Measurements from ENCODE around the gene UCMA.
A peak's percentile ranks its signal among the peaks of the same experiment; 100 is the strongest.
"Not testable (repeated sequence)": the region's sequence is repeated elsewhere in the genome, so short reads cannot be mapped to it uniquely, and the experiment has no call there.

UCMA gene, protein sequence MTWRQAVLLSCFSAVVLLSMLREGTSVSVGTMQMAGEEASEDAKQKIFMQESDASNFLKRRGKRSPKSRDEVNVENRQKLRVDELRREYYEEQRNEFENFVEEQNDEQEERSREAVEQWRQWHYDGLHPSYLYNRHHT

DNA sequence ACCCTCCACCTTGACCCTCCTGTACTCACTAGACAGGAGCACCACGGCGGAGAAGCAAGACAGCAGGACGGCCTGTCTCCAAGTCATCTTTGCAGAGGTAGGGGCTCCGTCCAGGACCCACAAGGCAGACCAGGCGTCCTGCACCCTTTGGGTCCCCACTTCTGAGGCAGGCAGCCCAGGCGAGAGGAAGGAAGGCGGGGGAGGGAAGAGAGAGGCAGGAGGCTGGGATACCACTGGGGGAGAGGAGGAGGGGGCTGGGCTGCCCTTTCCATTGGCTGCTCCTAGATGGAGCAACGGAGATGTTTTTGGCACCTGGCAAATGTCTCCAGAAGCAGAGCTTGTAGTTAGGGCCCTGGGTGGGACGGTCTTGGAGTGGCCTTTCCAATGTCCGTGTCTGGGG lies at the start of gene UCMA:
Gene UCMA (minus strand): TSS at position 203 of the 400 bp plus-strand sequence. CDS start 116 bp downstream, at position 87.
- no peak within 1 kb of the TSS for H3K4me3 ChIP-seq (ENCODE audit: low read depth, low read length)
- DNase-seq (ENCODE audit: low read depth): no peak

DNA sequence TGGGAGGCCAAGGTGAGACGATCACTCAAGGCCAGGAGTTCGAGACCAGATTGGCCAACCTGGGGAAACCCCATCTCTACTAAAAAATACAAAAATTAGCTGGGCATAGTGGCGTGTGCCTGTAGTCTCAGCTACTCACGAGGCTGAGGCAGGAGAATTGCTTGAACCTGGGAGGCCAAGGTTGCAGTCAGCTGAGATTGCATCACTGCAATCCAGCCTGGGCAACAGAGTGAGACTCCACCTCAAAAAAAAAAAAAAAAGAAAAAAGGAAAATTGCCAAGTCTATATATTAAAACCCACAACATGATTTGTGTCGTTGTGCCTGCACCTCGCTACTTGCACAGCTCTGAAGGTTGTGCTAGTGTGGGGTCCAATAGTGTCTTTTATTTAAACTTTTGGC lies 48.2 kb upstream of the UCMA start:
- not testable (repeated sequence) for H3K4me3 ChIP-seq (ENCODE audit: low read depth, low read length); DNase-seq (ENCODE audit: low read depth)

DNA sequence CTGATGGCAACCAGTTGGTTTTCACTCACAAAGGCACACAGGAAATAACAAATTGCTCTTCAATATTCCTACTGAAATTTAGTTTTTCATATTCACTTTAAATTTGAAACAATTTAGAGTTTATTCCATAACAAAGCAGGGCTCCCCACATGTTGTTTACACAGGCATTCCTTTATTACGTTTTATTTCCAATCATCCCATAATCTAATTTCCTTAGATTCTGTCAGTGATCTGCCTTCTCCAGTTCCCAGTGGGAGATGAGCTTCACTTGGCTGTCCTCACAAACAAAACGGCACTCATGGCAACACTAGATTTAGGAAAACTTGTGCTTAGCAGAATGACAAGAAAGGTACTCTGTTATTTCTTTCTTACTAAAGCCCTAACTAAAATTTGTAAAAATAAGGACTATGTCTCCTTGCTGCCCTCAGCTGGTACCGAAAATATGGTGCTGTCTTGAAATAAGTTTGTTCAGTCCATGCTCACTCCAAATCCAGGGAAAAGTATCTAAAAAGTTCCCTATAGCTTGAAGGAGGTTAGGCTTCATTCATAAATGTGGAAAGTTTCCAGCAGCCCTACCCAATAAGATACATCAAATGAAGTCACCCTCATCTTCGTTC lies 42.7 kb upstream of the UCMA start:
- no peak overlapping the region for H3K4me3 ChIP-seq (ENCODE audit: low read depth, low read length)
- DNase-seq (ENCODE audit: low read depth): no peak

DNA sequence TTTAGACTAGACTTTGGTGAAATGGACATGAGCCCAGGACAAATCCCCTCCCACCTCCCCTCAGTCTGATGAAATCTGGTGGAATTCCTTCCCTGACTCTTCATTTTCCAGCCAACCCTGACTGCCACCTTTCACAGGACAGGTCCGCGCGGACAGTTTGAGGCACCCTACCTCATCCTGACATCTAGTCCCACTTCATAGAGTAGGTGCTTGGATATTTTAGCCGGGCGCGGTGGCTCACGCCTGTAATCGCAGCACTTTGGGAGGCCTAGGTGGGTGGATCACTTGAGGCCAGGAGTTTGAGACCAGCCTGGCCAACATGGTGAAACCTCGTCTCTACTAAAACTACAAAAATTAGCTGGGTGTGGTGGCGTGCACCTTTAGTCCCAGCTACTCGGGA lies 42.0 kb upstream of the UCMA start:
- DNase-seq (ENCODE audit: low read depth); H3K4me3 ChIP-seq (ENCODE audit: low read depth, low read length): not testable (repeated sequence)

DNA sequence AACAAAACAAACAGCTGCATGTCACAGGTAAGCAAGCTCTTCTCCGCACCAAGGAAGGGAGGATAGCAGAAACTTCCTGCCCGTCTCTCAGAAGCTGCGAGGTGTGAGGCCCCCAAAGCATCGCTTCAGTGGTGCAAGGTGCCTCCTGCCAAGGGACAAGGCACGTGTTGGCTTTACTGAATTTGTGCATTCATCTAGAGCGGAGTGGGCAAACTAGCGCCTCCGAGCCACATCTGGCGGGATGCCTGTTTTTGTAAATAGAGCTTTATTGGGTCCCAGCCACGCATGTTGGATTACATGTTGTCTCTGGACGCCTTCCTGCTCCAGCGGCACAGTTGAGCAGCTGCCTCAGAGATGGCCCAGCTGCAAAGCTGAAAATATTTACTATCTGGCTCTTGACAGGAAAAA lies 38.0 kb upstream of the UCMA start:
- DNase-seq (ENCODE audit: low read depth): peak; percentile 31
- H3K4me3 ChIP-seq (ENCODE audit: low read depth, low read length): no peak overlapping the region

DNA sequence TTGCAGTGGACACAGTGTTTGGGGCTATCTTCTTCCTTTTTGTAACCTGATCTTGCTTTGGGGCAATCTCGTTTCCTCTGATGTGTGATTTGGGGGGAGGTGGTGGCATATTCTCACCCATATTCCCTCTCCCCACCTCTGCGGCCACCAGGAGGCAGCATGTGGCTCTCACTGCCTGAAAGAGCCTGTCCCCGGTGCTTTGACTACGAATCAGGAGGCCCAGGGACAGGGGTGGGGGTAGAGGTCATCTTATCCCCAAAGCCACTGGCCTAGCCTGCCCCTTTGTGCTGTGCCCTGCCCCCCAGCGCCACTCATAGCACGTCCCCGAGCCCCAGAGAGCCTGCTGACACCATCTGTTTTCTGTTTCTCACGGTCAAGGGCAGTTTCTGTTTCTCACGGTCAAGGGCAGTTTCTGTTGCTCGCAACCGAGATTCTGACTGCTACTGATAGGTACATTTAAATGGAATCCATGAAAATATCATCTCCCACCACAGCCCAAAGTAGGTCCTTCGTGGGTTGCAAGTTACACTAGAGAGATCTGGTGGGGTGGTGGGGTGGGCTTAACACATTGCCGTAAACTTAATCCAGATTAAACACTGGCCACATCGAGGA lies 37.5 kb upstream of the UCMA start:
- DNase-seq (ENCODE audit: low read depth): no peak
- no peak overlapping the region for H3K4me3 ChIP-seq (ENCODE audit: low read depth, low read length)

DNA sequence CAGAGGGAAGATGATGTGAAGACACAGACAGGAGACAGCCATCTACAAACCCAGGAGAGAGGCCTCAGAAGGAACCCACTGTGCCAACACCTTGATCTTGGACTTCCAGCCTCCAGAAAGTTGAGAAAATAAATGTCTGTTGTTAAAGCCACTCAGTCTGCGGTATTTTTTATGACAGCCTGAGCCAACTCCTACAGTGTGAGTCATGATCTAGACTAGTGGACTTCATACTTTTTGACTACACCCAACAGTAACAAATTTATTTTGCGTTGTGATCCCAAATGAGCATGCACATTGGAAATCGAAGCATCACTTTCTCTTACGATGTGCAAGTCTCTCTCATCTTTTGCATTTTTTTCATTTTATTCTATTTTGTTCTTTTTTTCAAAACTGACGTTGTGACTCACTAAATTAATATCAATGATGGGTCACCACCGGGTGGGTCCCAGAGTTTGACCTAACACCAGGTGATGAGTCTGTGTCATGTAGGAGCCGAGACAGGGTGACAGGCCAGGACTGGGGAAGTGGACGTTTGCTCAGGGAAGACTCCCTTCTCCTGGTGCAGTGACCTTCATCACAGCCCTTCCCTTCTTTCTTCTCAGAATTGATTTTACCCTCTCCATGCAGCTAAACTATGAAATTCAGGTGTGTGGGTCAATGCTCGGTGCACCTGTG lies 36.8 kb upstream of the UCMA start:
- DNase-seq (ENCODE audit: low read depth): no peak
- no peak overlapping the region for H3K4me3 ChIP-seq (ENCODE audit: low read depth, low read length)

DNA sequence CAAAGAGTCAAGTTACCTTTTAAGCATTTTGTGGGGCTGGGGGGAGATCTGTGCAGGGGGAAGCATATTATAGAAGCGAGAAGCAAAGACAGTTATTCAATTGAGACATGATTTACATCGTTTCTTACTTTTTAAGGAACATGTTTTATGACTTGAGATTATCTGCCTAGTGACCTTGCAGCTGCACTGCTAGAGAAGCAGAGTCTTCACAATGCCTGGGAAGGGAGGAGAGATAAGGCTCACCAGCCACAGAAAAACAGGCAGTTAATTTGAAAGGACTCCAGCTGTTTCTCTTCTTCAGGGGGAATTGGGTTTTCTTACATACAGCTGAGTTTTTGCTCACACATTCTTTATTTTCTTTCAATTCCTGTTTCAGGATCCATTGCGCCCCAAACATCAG lies 34.7 kb upstream of the UCMA start:
- no peak for DNase-seq (ENCODE audit: low read depth)
- no peak overlapping the region for H3K4me3 ChIP-seq (ENCODE audit: low read depth, low read length)

DNA sequence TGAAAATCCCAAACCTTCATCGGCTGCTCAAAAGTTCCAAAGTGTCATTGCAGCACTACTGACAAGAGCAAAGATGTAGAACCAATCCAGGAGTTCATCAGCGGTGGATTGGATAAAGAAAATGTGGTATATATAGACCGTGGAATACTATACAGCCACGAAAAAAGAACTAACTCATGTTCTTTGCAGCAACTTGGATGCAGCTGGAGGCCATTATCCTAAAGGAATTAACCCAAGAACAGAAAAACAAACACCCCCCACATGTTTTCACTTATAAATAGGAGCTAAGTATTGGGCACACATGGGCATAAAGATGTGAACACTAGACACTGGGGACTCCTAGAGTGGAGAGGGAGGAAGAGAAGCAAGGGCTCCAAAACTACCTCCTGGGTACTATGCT lies 34.1 kb upstream of the UCMA start:
- no peak for DNase-seq (ENCODE audit: low read depth)
- no peak overlapping the region for H3K4me3 ChIP-seq (ENCODE audit: low read depth, low read length)

DNA sequence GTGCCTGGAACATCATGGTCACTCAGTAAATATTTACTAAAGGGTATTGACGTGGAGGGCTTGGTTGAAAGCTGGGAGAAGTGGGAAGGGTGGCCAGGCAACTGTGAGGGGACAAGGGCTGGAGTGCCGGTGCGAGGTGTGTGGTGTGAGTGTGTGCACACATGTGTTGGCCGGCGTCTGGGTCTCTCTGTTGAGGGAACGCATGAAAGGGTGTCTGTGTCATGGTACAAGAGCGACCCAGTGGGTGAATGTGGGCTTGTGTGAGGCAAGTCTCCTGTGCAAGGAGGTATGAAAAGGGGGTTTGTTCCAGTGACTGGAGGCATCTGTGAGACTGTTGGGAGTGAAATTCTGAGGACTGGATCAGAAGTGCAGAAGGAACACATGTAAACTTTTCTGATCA lies 29.4 kb upstream of the UCMA start:
- DNase-seq (ENCODE audit: low read depth): no peak

DNA sequence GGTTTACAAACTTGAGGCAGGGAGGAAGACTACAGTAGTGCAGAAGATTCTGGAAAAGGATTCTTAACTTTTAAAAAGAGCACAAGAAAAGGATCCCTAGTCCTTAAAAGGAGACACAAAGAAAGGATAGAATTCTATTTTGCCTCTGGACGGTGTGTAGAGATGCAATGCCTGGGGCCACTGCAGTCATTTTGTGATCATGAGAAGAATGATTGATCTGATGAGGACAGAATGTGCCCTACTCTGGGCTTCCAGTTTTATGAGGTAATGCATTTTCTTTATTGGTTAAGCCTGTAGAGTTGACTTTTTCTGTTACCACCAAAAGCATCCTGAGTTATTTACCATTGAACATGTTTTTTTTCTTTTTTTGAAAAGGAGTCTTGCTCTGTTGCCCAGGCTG lies 28.3 kb upstream of the UCMA start:
- DNase-seq (ENCODE audit: low read depth): no peak
- no peak overlapping the region for H3K4me3 ChIP-seq (ENCODE audit: low read depth, low read length)

More for the DNA sequence above, 29.4 kb upstream of the UCMA start:
- H3K4me3 ChIP-seq (ENCODE audit: low read depth, low read length): no peak overlapping the region

DNA sequence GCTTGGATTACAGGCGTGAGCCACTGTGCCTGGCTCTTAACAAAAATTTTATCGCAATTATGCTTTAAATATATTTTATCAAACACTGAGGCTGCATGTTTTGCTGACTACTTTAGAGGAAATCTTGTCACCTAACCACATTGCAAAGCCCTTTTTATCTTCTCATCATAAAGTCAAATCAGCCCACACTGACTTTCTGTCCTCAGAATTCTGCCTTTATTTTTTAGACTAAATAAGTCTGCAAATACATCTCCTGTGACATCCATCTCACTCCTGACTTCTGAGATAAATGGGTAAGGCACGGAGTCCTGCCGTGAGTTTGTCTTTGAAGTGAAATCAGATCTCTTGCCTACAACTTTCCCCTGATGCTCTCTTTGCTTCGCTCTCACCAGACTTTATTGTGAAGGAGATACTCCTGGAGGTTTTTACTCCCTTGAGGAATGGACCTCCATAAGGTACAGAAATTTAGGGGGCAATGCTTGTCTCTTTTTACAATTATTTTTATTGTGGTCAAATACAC lies 23.5 kb upstream of the UCMA start:
- no peak for DNase-seq (ENCODE audit: low read depth)
- H3K4me3 ChIP-seq (ENCODE audit: low read depth, low read length): no peak overlapping the region

DNA sequence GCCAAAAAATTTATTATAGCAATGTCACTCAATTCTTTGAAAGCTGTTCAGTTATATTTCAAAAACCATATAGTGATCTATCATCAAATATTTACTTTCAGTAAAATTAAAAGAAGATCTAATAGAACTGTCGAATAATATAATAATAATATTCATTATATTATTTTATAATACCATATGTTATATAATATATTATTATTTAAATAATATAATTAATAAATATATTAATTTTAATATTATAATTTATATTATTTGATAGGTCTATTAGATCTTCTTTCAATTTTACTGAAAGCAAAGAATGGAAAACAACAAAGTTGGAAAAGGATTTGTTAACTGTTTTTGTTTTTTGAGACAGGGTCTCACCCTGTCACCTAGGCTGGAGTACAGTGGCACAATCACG lies 22.5 kb upstream of the UCMA start:
- H3K4me3 ChIP-seq (ENCODE audit: low read depth, low read length): no peak overlapping the region
- no peak for DNase-seq (ENCODE audit: low read depth)

DNA sequence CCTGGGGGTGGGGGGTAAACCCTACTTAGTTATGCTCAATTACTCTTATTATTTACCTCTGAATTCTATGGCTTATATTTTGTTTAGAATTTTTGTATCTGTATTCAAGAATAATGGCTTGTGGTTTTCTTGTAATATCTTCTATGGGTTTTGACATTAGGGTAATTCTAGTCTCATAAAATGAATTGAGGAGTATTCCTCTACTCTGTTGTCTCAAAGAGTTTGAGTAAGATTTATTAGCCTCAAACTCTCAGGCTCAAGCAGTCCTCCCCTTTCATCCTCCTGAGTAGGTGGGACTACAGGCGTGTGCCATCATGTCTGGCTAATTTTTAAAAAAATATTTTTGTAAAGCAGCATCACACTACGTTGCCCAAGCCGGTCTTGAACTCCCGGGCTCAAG lies 19.6 kb upstream of the UCMA start:
- H3K4me3 ChIP-seq (ENCODE audit: low read depth, low read length): no peak overlapping the region
- no peak for DNase-seq (ENCODE audit: low read depth)

DNA sequence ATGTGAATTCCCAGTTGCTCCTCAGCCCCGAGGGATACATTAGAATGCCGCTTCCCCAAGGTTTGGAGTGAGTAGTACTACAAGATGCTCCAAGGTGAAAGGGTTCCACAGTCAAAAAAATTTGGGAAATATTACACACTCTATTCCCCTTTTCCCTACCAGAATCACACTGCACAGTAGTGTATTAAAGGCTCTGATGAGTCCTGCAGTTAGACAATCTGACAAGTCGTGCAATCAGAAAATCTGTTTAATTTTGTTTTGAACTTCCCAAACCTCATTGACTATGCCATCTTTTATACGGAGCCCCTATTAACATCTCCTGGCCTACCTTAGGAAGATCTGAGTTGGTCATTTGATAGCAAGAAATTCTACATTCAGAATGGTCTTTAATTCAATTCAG lies 13.6 kb upstream of the UCMA start:
- DNase-seq (ENCODE audit: low read depth): no peak
- H3K4me3 ChIP-seq (ENCODE audit: low read depth, low read length): no peak overlapping the region

DNA sequence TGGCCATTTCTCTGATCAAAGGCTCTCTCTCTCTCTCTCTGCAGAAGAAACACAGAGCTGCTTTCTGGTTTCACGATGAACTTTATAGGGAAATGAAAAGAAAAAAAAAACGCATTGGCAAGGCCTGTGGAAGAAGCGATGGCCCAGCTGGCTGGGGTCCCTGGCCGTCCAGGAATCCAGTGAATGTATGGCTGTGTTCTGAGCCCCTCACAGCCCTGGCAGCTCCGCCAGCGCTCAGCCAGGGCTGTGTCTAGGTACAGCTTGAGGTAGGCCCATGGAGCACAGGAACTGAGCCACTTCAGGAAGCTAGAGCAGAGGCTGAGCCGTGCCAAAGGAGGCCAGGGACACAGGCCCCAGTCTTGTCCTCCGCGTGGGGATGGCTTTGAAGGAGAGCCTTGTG lies 13.1 kb upstream of the UCMA start:
- DNase-seq (ENCODE audit: low read depth): no peak
- H3K4me3 ChIP-seq (ENCODE audit: low read depth, low read length): no peak overlapping the region

DNA sequence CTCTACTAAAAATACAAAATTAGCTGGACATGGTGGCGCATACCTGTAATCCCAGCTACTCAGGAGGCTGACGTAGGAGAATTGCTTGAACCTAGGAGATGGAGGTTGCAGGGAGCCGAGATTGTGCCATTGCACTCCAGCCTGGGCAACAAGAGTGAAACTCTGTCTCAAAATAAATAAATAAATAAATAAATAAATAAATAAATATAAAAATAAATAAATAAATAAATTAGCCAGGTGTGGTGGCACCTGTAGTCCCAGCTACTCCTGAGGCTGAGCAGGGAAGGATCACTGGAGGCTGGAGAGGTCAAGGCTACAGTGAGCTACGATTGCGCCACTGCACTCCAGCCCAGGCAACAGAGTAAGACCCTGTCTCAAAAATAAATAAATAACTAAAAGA lies 8.1 kb upstream of the UCMA start:
- DNase-seq (ENCODE audit: low read depth); H3K4me3 ChIP-seq (ENCODE audit: low read depth, low read length): not testable (repeated sequence)

DNA sequence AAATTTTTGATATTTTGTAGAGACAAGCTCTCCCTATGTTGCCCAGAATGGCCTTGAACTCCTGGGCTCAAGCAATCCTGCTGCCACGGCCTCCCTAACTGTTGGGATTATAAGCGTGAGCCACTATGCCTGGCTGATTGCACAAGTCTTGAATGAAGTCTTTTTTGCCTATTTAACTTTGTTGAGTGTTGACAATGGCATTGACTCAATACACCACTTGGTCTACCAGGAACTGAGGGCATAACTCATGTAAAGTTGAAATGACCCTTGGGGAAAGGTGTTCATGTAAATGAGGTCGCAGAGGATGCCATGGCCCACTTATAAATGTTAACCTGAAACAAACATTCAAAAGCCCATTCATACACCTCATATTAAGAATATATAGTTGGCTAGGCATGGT lies 7.4 kb upstream of the UCMA start:
- no peak for DNase-seq (ENCODE audit: low read depth)
- H3K4me3 ChIP-seq (ENCODE audit: low read depth, low read length): no peak overlapping the region

DNA sequence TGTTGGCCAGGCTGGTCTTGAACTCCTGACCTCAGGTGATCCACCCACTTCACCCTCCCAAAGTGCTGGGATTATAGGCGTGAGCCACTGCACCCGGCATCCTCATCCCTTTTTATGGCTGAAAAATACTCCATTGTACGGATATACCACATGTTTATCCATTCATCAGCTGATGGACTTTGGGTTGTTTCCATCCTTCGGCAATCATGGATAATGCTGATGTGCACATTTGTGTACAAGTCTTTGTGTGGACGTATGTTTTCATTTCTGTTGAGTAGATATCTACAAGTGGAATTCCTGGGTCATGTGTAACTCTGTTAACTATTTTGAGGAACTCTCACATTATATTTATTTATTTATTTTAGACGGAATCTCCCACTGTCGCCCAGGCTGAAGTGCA lies 5.7 kb upstream of the UCMA start:
- no peak for DNase-seq (ENCODE audit: low read depth)
- H3K4me3 ChIP-seq (ENCODE audit: low read depth, low read length): no peak overlapping the region

DNA sequence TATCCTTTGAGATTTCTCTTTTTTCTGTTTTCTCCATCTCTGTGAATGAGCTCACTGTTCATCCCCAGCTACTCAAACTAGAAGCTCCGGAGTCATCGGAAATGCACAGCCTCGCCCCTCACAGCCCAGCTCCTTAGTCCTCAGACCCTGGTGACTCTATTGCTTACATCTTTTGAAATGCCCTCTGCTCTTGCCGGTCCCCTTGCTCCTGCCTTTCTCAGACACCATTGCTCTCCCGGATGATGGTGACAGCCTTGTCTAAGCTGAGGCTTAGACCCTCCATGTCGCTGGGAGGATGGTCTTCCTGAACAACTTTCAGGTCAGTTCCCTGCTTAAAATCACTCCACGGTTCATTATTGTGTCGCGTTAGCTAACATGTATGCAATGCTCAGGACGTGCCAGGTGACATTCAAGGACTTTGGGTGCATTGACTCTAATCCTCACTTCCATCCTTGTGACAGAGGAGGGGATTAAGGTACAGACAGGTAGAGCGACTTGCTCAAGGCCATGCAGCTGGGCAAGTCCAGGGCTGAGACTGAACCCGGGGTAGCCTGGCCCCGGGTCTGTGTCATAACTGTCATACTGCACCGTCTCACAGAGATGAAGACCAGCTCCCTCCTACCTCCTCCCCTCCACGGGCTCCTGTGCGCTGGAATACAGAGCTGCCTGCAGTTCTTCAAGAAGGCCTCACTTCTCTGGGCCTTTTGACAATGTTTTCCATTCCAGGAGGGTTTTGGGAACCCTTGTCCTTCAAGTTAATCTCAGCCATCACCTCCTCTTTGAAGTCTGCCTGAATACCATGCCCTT lies 4.3 kb upstream of the UCMA start:
- no peak overlapping the region for H3K4me3 ChIP-seq (ENCODE audit: low read depth, low read length)
- DNase-seq (ENCODE audit: low read depth): no peak
